GM18502 (cell line): ENCODE measurements around the gene APEX2.
"Not testable (repeated sequence)": the region's sequence is repeated elsewhere in the genome, so short reads cannot be mapped to it uniquely, and the experiment has no call there.

Source experiments
- ATAC-seq: cut with Tn5 transposase; IDR thresholded peaks from one replicate; pipeline ENCODE4 v1.9.1; 2021; ENCODE audit warnings: mild to moderate bottlenecking; ENCODE audit not compliant: unreplicated experiment, poor library complexity

APEX2 gene

GRCh38 chrX:54999717-55000598 is at the start of gene APEX2:
Gene APEX2, plus strand, starts transcription at chrX:55000363. Its CDS starts 60 bp downstream, at chrX:55000423.
- peak; percentile 92 for ATAC-seq

- no peak for ATAC-seq
Measured at GRCh38 chrX:54950730-54951375, 49.3 kb upstream of the APEX2 start.

- no peak for ATAC-seq
Measured at GRCh38 chrX:54961750-54962149, 38.4 kb upstream of the APEX2 start.

GRCh38 chrX:54964766-54965497 is 35.2 kb upstream of the APEX2 start:
- ATAC-seq: no peak

GRCh38 chrX:54977387-54977786 is 22.8 kb upstream of the APEX2 start:
- no peak for ATAC-seq

- ATAC-seq: no peak
Measured at GRCh38 chrX:54978448-54978847, 21.7 kb upstream of the APEX2 start.

GRCh38 chrX:54979432-54979831 is 20.7 kb upstream of the APEX2 start:
- ATAC-seq: no peak

GRCh38 chrX:54980334-54980733 is 19.8 kb upstream of the APEX2 start:
- no peak for ATAC-seq

GRCh38 chrX:54983306-54983705 is 16.9 kb upstream of the APEX2 start:
- ATAC-seq: not testable (repeated sequence)

- ATAC-seq: no peak
Measured at GRCh38 chrX:54991706-54992105, 8.5 kb upstream of the APEX2 start.

- ATAC-seq: no peak
Measured at GRCh38 chrX:54992911-54993622, 7.1 kb upstream of the APEX2 start.

- no peak for ATAC-seq
Measured at GRCh38 chrX:54994099-54994498, 6.1 kb upstream of the APEX2 start, which contains the start of gene PFKFB1. Gene PFKFB1, minus strand, starts transcription at chrX:54994188. Its CDS starts 181 bp downstream, at chrX:54994007.

GRCh38 chrX:54994668-54995351 is 5.4 kb upstream of the APEX2 start:
- ATAC-seq: no peak

- ATAC-seq: no peak
Measured at GRCh38 chrX:54995621-54996020, 4.5 kb upstream of the APEX2 start.

GRCh38 chrX:55004231-55004630 is 4.1 kb downstream of the APEX2 start:
- no peak for ATAC-seq

GRCh38 chrX:55005256-55005655 is 5.1 kb downstream of the APEX2 start:
- no peak for ATAC-seq

- no peak for ATAC-seq
Measured at GRCh38 chrX:55006827-55007621, 6.9 kb downstream of the APEX2 start.

- ATAC-seq: no peak
Measured at GRCh38 chrX:55007656-55008055, 7.5 kb downstream of the APEX2 start.
